Parathyroid adenoma (tissue), 2 donors: Measurements from ENCODE around the gene HOXA3.

Source experiments
- H2AFZ ChIP-seq: fragments of 300-600 bp; sonication (generic); one replicate; pipeline ENCODE4 v1.7.0; 2017; ENCODE audit warnings: antibody characterized with exemption, mild to moderate bottlenecking
- H3K27ac ChIP-seq: fragments of 300-600 bp; sonication (generic); one replicate; pipeline ENCODE4 v1.7.0; 2017
- H3K27me3 ChIP-seq: fragments of 300-600 bp; sonication (generic); one replicate; pipeline ENCODE4 v1.7.0; 2017; ENCODE audit warnings: low read length; ENCODE audit not compliant: control insufficient read depth, insufficient read depth
- H3K36me3 ChIP-seq: fragments of 300-600 bp; sonication (generic); one replicate; pipeline ENCODE4 v1.7.0; 2017; ENCODE audit warnings: low read length; ENCODE audit not compliant: control insufficient read depth, insufficient read depth
- H3K4me1 ChIP-seq: fragments of 300-600 bp; sonication (generic); one replicate; pipeline ENCODE4 v1.7.0; 2017; ENCODE audit warnings: control low read depth
- H3K4me2 ChIP-seq: fragments of 300-600 bp; sonication (generic); one replicate; pipeline ENCODE4 v1.7.0; 2017; ENCODE audit warnings: low read length
- H3K4me3 ChIP-seq: fragments of 300-600 bp; sonication (generic); one replicate; pipeline ENCODE4 v1.7.0; 2017; ENCODE audit warnings: low read depth, low read length
- H3K79me2 ChIP-seq: fragments of 300-600 bp; sonication (generic); one replicate; pipeline ENCODE4 v1.7.0; 2017; ENCODE audit warnings: control low read depth
- H3K9ac ChIP-seq: fragments of 300-600 bp; sonication (generic); one replicate; pipeline ENCODE4 v1.7.0; 2017; ENCODE audit warnings: mild to moderate bottlenecking
- H3K9me3 ChIP-seq: fragments of 300-600 bp; sonication (generic); one replicate; pipeline ENCODE4 v1.7.0; 2017; ENCODE audit warnings: low read length; ENCODE audit not compliant: control insufficient read depth
- TF ChIP-seq, protein P1 (sequence below): fragments of 300-600 bp; sonication (generic); IDR thresholded peaks from one replicate; pipeline ENCODE4 v1.7.0; 2017; ENCODE audit warnings: antibody characterized with exemption, mild to moderate bottlenecking
- donor health status: primary hyperparathyroidism.

HOXA3 gene

DNA sequence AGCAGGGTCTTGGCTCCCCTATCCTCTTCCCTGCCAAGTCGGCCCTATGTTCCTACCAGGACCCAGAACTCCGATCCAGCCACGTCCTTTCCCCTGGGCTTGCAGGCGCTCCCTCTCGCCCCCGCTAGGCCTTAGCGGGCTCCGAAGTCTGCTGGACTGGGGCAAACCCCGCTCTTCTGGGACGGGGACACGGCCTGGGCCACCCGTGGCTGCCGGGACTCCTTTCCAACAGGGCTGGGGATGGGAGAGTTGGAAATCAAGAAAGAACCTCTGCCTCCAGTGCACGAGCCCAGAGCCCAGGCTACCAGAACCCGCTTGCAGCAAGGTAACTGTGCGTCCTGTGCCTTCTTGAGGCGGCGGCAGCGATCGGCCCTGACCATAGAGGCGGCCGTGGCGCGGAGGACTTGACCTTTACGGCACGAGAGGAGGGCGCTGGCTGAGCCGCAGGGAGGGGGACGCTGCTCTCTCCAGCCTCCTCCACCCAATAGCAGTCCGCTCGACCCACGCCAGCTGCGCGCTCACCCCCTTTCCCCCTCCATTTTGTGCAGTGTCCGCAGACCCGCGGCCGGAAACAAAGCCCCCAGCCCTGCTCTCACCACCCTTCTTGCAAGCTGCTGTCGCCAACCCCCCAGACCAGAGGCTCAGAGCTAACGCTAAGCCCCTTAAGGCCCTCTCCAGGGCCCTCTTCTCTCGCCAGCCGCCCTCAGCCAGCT lies 39.6 kb upstream of the HOXA3 start:
- TF ChIP-seq, protein P1, sequence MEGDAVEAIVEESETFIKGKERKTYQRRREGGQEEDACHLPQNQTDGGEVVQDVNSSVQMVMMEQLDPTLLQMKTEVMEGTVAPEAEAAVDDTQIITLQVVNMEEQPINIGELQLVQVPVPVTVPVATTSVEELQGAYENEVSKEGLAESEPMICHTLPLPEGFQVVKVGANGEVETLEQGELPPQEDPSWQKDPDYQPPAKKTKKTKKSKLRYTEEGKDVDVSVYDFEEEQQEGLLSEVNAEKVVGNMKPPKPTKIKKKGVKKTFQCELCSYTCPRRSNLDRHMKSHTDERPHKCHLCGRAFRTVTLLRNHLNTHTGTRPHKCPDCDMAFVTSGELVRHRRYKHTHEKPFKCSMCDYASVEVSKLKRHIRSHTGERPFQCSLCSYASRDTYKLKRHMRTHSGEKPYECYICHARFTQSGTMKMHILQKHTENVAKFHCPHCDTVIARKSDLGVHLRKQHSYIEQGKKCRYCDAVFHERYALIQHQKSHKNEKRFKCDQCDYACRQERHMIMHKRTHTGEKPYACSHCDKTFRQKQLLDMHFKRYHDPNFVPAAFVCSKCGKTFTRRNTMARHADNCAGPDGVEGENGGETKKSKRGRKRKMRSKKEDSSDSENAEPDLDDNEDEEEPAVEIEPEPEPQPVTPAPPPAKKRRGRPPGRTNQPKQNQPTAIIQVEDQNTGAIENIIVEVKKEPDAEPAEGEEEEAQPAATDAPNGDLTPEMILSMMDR: no peak
- no peaks in the 10 kb centered on the region for H3K4me1 ChIP-seq
- no peaks in the 10 kb centered on the region for H3K9me3 ChIP-seq
- H3K27me3 ChIP-seq: peaks cover 24% of the 10 kb centered on the region
- no peak overlapping the region for H3K27ac ChIP-seq
- H3K36me3 ChIP-seq: no peaks in the 10 kb centered on the region
- no peak overlapping the region for H2AFZ ChIP-seq
- no peak overlapping the region for H3K4me3 ChIP-seq
- no peak overlapping the region for H3K4me2 ChIP-seq
- H3K79me2 ChIP-seq: no peaks in the 10 kb centered on the region
- no peak overlapping the region for H3K9ac ChIP-seq

DNA sequence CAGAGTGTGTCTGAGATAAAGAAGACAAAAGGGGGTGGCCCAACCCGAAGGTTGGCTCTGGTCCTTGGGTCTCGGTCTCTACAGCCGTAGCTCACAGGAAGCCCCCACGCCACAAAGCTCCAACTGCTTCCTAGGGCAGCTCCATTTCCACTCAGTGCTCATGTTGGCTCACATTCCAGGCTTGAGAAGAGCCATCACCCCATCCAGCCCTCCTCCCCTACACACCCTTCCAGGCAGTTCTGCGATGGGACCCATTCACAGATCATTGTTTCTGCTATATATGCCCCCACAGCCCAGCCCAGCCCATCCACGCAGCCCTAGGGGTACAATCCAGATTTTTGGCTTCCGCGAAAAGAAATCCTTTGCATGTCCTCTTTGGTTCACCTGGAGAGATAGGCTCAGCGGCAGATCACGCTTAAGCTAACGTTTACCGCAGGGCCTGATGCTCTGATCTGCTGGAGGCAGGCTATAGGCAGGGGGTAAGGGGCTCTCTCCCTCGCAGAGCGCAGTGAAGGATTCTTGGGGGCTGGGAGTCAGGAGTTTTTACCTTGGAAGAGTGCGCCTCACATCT lies 38.9 kb upstream of the HOXA3 start:
- H3K27ac ChIP-seq: no peak overlapping the region
- H3K27me3 ChIP-seq: peaks cover 24% of the 10 kb centered on the region

DNA sequence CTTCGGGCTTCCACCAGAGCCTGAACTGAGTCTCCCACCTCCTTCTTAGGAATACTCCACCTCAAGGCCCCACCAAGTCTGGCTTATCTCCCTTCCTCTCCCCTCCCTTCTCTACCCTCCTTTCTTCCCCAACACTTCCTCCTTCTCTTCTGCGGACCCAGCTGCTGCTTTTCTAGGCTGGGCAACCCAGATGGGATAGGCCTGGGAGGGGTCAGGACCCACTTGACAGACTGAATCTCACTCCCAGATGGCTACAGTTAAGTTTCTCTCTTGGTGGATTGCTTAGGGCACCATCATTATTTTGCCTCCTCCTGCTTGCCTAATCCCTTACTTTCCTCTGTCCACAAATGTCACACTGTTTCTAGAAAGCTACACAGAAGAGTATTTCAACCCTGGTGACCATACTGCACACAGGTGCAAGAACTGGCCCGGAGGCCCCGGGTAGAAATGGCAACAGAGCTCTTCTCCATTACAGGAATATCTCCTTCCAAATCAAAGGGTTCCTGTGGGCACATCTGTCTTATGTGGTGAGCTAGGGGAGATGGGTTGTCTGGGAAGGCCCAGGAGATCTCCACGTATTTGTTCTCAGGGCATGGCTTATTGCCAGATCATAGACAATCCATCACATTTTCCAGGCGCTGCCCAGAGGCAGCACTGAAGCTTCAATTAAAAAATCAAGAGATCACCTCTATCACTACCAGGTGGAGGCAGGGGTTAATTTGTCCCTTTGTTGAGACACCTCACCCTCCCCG lies 37.8 kb upstream of the HOXA3 start:
- H3K9ac ChIP-seq: no peak overlapping the region
- H3K27me3 ChIP-seq: peaks cover 33% of the 10 kb centered on the region
- no peak overlapping the region for H3K4me3 ChIP-seq
- H3K4me2 ChIP-seq: no peak overlapping the region
- H3K36me3 ChIP-seq: no peaks in the 10 kb centered on the region
- TF ChIP-seq, protein P1: no peak
- no peak overlapping the region for H3K27ac ChIP-seq
- no peaks in the 10 kb centered on the region for H3K4me1 ChIP-seq
- H2AFZ ChIP-seq: no peak overlapping the region
- H3K79me2 ChIP-seq: no peaks in the 10 kb centered on the region
- H3K9me3 ChIP-seq: no peaks in the 10 kb centered on the region

More for the DNA sequence above, 38.9 kb upstream of the HOXA3 start:
- H2AFZ ChIP-seq: no peak overlapping the region
- no peak overlapping the region for H3K9ac ChIP-seq
- no peak overlapping the region for H3K4me3 ChIP-seq
- H3K36me3 ChIP-seq: no peaks in the 10 kb centered on the region
- H3K4me1 ChIP-seq: no peaks in the 10 kb centered on the region
- no peaks in the 10 kb centered on the region for H3K79me2 ChIP-seq
- TF ChIP-seq, protein P1: no peak
- H3K4me2 ChIP-seq: no peak overlapping the region
- no peaks in the 10 kb centered on the region for H3K9me3 ChIP-seq

DNA sequence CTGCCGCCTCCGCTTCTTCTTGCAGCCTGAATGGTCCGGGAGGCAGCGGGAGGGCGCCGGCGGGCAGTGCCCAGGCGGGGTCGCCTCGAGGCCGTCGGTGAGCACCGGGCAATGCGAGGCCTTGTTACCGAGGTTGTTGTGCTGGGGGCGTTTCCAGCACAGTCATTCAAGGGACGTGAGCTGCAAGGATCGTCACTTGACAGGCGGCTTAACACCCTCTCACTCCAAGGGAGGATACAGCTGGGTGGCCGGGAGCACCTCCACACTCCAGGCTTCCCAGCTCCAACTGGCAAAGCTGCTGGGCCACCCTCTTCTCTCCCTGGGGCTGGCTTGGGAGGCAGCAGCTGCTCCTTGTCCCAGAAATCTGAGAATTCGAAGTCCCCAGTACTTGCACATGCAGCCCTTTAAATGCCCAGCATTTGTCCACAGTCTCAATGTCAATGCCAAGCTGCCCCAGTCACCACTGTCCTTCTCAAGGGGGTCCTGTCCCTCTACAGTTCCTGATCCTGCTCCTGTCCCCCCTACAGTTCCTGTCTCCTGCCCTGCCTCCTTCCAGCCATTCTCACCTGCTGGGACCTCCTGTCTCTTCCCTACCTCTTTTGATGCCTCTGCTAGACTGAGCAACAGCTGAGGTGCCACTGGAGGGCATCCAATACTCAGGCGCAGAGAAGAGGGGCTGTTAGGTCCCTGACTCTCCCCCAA lies 37.1 kb upstream of the HOXA3 start:
- H3K36me3 ChIP-seq: no peaks in the 10 kb centered on the region
- no peaks in the 10 kb centered on the region for H3K9me3 ChIP-seq
- H3K4me1 ChIP-seq: no peaks in the 10 kb centered on the region
- TF ChIP-seq, protein P1: no peak
- no peak overlapping the region for H3K4me3 ChIP-seq
- no peak overlapping the region for H2AFZ ChIP-seq
- H3K9ac ChIP-seq: no peak overlapping the region
- H3K27ac ChIP-seq: no peak overlapping the region
- H3K79me2 ChIP-seq: no peaks in the 10 kb centered on the region
- H3K4me2 ChIP-seq: no peak overlapping the region
- peaks cover 40% of the 10 kb centered on the region for H3K27me3 ChIP-seq
